ENCODE data around the gene ZNF598. TPM values are rescaled to one million over a fixed set of nuclear protein-coding genes. Genes with fewer than 3 reads are reported as not detected.

Gene ZNF598
- total RNA-seq, 4 donors from 2014 or later, result 28.5 to 43.0 (median 34.6) TPM

- TF ChIP-seq POLR2AphosphoS5 (IDR thresholded peaks at IDR 0.05) (peak; percentile 60), POLR2A (IDR thresholded peaks at IDR 0.05) (peak; percentile 42 to 59), EP300 (IDR thresholded peaks at IDR 0.05) (no peak), CTCF (IDR thresholded peaks at IDR 0.05) (peak in 3 of 4 experiments; percentile 58 to 82 (median 66))
- Histone ChIP-seq H3K27ac (peak within 1 kb of the TSS; percentile 20 to 83 (median 78)), H3K4me1 (peaks cover 0 to 65% (median 29%) of the 10 kb centered on the region in 3 donors), H3K9me3 (no peaks in the 10 kb centered on the region), H3K36me3 (peaks cover 0 to 50% of the 10 kb centered on the region in 2 donors), H3K4me3 (peak within 1 kb of the TSS; percentile 80 to 91), H3K27me3 (no peaks in the 10 kb centered on the region)
- WGBS, 2 donors (ENCODE audit: low coverage in 1 of 2), result no CpG with 5 or more reads among the region's 81 CpGs
- peak; percentile 97 for ATAC-seq
Observed at GRCh38 chr16:2047330-2048115, 37.9 kb upstream of the ZNF598 start, which contains the start of the genes NTHL1 and TSC2. Gene NTHL1, minus strand, starts transcription at chr16:2047834. Its CDS starts 11 bp downstream, at chr16:2047823. Gene TSC2, plus strand, starts transcription at chr16:2047985. Its CDS starts 631 bp downstream, at chr16:2048616.

GRCh38 chr16:2046893-2047329, 37.3 kb upstream of the ZNF598 start:
- H3K9me3 ChIP-seq, result no peaks in the 10 kb centered on the region
- peak overlapping the region; percentile 80 to 91 for H3K4me3 ChIP-seq
- H3K27ac ChIP-seq, result peak overlapping the region in 3 of 4 donors; percentile 74 to 83 (median 82)
- no peak for TF ChIP-seq CTCF (IDR thresholded peaks at IDR 0.05)
- TF ChIP-seq POLR2A (IDR thresholded peaks at IDR 0.05), result no peak
- TF ChIP-seq POLR2AphosphoS5 (IDR thresholded peaks at IDR 0.05), result no peak
- no peak for TF ChIP-seq EP300 (IDR thresholded peaks at IDR 0.05)
- peaks cover 0 to 44% of the 10 kb centered on the region in 2 donors for H3K36me3 ChIP-seq
- peaks cover 0 to 70% (median 35%) of the 10 kb centered on the region in 3 donors for H3K4me1 ChIP-seq
- WGBS, 2 donors (ENCODE audit: low coverage in 1 of 2), result 0 to 25% methylated on average over 3 of the region's 8 CpGs
- no peaks in the 10 kb centered on the region for H3K27me3 ChIP-seq
- ATAC-seq, result no peak

GRCh38 chr16:2045965-2046892, 36.6 kb upstream of the ZNF598 start:
- WGBS, 2 donors (ENCODE audit: low coverage in 1 of 2), result 81% methylated on average over 3 of the region's 21 CpGs; no CpG with 5 or more reads in 1 of the 2 donors
- Histone ChIP-seq H3K4me3 (peak overlapping the region in 1 of 2 donors; percentile 91), H3K36me3 (peaks cover 0 to 37% of the 10 kb centered on the region in 2 donors), H3K9me3 (no peaks in the 10 kb centered on the region), H3K27ac (peak overlapping the region in 3 of 4 donors; percentile 74 to 83 (median 82)), H3K27me3 (no peaks in the 10 kb centered on the region), H3K4me1 (peaks cover 0 to 72% (median 35%) of the 10 kb centered on the region in 3 donors)
- TF ChIP-seq POLR2AphosphoS5 (IDR thresholded peaks at IDR 0.05), result no peak
- TF ChIP-seq POLR2A (IDR thresholded peaks at IDR 0.05), result no peak
- no peak for TF ChIP-seq EP300 (IDR thresholded peaks at IDR 0.05)
- TF ChIP-seq CTCF (IDR thresholded peaks at IDR 0.05), result no peak
- no peak for ATAC-seq

GRCh38 chr16:2044541-2044940, 34.9 kb upstream of the ZNF598 start:
- H3K27ac ChIP-seq, result peak overlapping the region in 3 of 4 donors; percentile 32 to 49 (median 35)
- H3K4me1 ChIP-seq, result peaks cover 0 to 85% (median 45%) of the 10 kb centered on the region in 3 donors

More at GRCh38 chr16:2044541-2044940, 34.9 kb upstream of the ZNF598 start:
- no peak for ATAC-seq
- Histone ChIP-seq H3K27me3 (no peaks in the 10 kb centered on the region), H3K4me3 (peak overlapping the region in 1 of 2 donors; percentile 4), H3K36me3 (peaks cover 0 to 24% of the 10 kb centered on the region in 2 donors), H3K9me3 (no peaks in the 10 kb centered on the region)
- whole genome bisulfite sequencing, 2 donors (ENCODE audit: low coverage in 1 of 2), result no CpG with 5 or more reads among the region's 22 CpGs
- TF ChIP-seq CTCF (IDR thresholded peaks at IDR 0.05) (no peak), POLR2AphosphoS5 (IDR thresholded peaks at IDR 0.05) (no peak), POLR2A (IDR thresholded peaks at IDR 0.05) (no peak), EP300 (IDR thresholded peaks at IDR 0.05) (no peak)
